Natural killer cell treated with Interleukin-12 subunit alpha and Interleukin-12 subunit beta and Interleukin-15 and Interleukin-18, amount 100 ng/mL, for 72 hours (primary cell): ENCODE measurements around the gene GJA9. TPM values are rescaled to one million over a fixed set of nuclear protein-coding genes. Genes with fewer than 3 reads are reported as not detected.
"Not testable (repeated sequence)": the region's sequence is repeated elsewhere in the genome, so short reads cannot be mapped to it uniquely, and the experiment has no call there.

Experiments
- ATAC-seq, 2 donors: fragments of 150-1000 bp; cut with Tn5 transposase in 1 of 2; sonication (Bioruptor Pico), chemical (Tn5 transposase) in 1 of 2; 2 replicates each; pipeline ENCODE4 v1.10.0; 2021
- DNase-seq: peaks from one replicate; pipeline ENCODE4 v3.0.0; 2022; ENCODE audit warnings: low spot score
- H3K27ac Mint-ChIP-seq, 2 donors: 1 replicate in 1 of 2; 2 replicates in 1 of 2; pipeline ENCODE4 v1.8.0; 2022; ENCODE audit warnings: mixed read lengths in 2 of 2, mild to moderate bottlenecking in 1 of 2, moderate library complexity in 1 of 2
- H3K27me3 Mint-ChIP-seq, 2 donors: 1 replicate in 1 of 2; 2 replicates in 1 of 2; pipeline ENCODE4 v1.8.0; 2022; ENCODE audit warnings: mixed read lengths in 2 of 2
- H3K36me3 Mint-ChIP-seq: one replicate; pipeline ENCODE4 v1.8.0; 2022; ENCODE audit warnings: mixed read lengths
- H3K4me1 Mint-ChIP-seq, 2 donors: 1 replicate in 1 of 2; 2 replicates in 1 of 2; pipeline ENCODE4 v1.8.0; 2022; ENCODE audit warnings: low read depth in 2 of 2, mixed read lengths in 2 of 2, mild to moderate bottlenecking in 1 of 2
- H3K4me3 Mint-ChIP-seq: one replicate; pipeline ENCODE4 v1.8.0; 2022; ENCODE audit warnings: mixed read lengths
- H3K9me3 Mint-ChIP-seq: 2 replicates; pipeline ENCODE4 v1.8.0; 2022; ENCODE audit warnings: mixed read lengths
- total RNA-seq, 2 donors: library from RNA; stranded (reverse); gene quantifications; one replicate each; pipeline ENCODE4 v1.2.3, GENCODE V29; 2022

The GJA9 gene
- total RNA-seq, 2 donors from 2014 or later = not detected

DNA sequence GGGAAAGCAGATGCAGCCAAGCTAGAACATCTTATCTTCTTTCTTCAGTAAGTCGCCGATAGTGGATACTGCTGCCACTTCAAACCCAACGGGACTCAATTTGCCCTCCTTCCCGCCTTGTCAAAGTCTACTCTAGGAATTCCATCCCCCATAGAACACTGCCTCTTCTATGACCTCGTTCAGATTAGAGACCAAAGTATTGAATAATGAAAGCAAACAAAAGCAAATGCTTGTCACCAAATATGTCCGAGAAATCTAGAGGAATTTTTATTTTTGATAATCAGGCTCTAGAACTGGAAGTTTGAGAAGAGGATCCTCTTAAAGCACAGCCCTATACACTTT is 21.0 kb downstream of the GJA9 start:
- no peak for ATAC-seq
- Mint-ChIP-seq H3K36me3 (peaks cover 14% of the 10 kb centered on the region), H3K9me3 (no peaks in the 10 kb centered on the region), H3K27me3 (no peaks in the 10 kb centered on the region), H3K4me1 (peaks cover 21 to 31% of the 10 kb centered on the region in 2 donors), H3K4me3 (peak overlapping the region; percentile 91), H3K27ac (peak overlapping the region; percentile 60 to 91)
- DNase-seq = no peak

DNA sequence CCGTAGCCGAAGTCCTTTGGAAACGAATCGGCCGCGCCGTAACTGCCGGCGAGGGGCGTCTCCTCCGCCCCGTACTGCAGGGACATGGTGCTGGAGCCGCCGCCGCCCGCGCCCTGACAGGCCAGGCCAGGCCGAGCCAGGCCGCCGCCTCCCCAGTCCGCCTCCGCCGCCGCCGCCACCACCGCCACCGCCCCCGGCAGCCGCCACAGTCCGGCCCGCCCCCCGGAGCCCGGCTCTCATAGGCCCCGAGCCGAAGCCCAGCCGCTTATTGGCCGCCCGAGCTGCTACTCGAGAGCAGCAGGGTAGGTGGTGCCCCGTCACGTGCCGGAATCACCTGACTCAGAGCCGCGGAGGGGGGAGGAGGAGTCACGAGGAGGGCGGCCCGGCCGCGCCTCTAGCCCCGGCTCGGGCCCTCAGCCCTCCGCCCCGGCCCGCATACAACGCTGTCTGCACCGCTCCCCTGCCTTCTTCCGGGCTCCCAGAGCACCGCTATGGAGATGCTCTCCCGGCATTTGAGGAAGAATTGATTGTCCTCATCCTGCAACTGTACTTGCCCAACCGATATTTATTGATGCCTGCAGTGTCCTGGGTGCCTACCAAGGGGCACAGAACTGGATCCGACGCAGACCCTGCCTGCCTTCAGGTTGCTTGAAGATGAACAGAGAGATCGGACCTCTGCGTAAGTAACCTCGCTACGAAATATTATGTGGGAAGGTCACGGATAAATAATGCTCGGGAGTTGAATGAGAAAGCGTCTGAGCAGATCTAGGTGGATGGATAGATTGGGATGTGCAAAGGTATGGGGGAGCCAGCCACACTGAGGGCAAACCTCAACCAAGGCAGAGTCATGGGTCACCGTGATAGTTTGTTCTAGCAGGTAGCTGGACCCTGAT is 21.6 kb downstream of the GJA9 start, which contains the start of gene RRAGC:
Gene RRAGC (minus strand): TSS at position 212 of the 893 bp plus-strand sequence. CDS start 126 bp downstream, at position 86.
- H3K4me1 Mint-ChIP-seq = peaks cover 21 to 37% of the 10 kb centered on the region in 2 donors
- peak; percentile 100 for DNase-seq

DNA sequence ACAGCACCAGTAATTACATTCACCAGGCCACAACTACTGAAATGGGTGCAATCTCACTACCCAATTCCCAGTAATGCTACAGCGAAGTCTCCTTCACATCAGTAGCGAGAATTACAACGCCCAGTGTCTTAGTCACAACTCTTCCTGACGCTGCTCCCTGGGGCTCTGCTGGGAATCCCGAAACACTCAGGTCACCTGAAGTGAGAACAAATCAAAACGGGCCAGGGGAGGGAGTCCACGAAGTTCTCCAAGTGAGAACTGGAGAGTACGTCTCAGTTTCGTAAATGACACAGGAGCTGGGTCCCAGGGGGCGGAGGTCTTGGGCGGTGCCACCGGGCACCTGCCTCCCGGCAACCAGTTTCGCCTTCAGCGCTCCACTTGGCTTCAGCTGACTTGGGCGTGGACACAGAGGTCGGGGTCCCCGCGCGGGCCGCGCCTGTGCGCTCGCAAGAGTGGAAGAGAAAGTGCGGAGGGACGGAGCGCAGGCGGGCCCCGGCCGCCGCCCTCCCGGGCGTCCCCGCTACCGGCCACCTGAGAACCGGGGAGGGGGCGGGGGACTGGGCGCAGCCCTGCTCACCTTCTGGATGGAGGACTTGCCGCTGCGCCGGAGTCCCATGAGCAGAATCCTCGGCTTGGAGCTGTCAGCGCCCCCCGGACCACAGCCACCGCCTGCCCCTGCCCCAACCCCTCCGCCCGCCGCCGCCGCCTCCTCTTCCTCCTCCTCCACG is 22.4 kb downstream of the GJA9 start:
- H3K4me1 Mint-ChIP-seq = peaks cover 21 to 37% of the 10 kb centered on the region in 2 donors
- DNase-seq (peak; percentile 74), ATAC-seq (peak; percentile 47)
- H3K27ac Mint-ChIP-seq = peak overlapping the region; percentile 81 to 82
- H3K4me3 Mint-ChIP-seq = peak overlapping the region; percentile 91
- H3K9me3 Mint-ChIP-seq = no peaks in the 10 kb centered on the region
- no peaks in the 10 kb centered on the region for H3K27me3 Mint-ChIP-seq
- peaks cover 20% of the 10 kb centered on the region for H3K36me3 Mint-ChIP-seq

More for the DNA sequence above, 21.6 kb downstream of the GJA9 start, which contains the start of gene RRAGC:
- peak within 1 kb of the TSS; percentile 91 for H3K4me3 Mint-ChIP-seq
- no peaks in the 10 kb centered on the region for H3K27me3 Mint-ChIP-seq
- H3K36me3 Mint-ChIP-seq = peaks cover 20% of the 10 kb centered on the region
- peak within 1 kb of the TSS; percentile 81 to 91 for H3K27ac Mint-ChIP-seq
- no peaks in the 10 kb centered on the region for H3K9me3 Mint-ChIP-seq
- ATAC-seq = peak; percentile 98 to 99

DNA sequence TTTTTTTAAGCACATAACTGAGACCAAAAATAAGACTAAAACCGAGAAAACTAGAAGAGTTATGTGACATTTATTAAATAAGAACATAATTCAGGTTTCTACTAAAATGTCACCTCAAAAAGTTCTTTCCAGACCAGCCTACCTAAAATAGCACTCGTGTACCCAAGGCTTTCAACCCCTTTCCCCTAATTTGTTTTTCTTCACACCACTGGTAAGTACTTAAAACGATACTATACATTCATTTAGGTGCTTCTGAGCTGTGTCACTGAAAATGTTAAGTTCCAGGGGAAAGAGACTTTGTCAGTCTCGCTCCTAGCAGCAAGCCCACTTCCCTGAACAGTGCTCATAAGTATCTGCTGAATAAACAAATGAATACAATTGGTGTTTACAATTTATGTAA is 28.6 kb downstream of the GJA9 start:
- peak; percentile 73 to 90 for ATAC-seq
- peaks cover 29% of the 10 kb centered on the region for H3K36me3 Mint-ChIP-seq

DNA sequence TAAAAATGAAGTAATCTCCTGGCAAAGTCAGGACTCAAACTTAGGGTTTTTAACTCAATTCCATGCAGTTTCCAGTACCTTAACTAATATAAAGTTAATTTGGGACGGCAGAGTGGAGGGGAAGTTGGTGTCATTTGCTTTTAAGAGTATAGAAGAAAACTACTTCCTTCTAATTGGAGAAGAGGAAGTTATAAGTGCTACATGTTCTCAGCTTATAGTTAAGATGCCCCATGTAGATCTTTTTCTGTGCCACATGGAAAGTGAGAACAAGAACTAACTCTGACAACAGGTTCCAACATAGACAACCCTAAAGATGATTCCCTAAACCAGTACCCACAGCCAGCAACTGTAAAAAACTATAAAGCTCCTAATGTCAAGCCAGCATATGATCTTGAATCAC is 33.3 kb downstream of the GJA9 start:
- Mint-ChIP-seq H3K4me3 (no peak overlapping the region), H3K36me3 (peaks cover 28% of the 10 kb centered on the region)

More for the DNA sequence above, 28.6 kb downstream of the GJA9 start:
- Mint-ChIP-seq H3K9me3 (no peaks in the 10 kb centered on the region), H3K27ac (peak overlapping the region; percentile 30 to 68), H3K4me3 (peak overlapping the region; percentile 63), H3K27me3 (no peaks in the 10 kb centered on the region), H3K4me1 (peaks cover 15 to 28% of the 10 kb centered on the region in 2 donors)
- no peak for DNase-seq

DNA sequence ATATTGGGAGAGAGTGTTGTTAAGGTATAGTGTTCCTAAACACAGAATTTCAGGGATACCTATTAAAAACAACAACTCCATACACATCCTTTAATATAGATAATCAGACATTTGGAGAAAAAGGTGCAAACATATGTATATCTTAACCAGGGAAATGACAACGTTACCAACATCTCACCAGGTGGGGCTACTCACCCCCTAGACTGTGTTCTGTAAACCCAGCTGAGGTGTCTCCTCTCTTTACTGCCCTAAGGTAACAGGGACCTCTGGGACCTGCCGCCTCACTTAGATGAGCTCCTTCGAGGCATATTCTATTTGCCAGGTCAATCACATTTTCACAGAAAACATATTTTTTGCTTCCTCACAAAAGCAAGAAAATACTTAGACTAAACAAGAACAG is 35.2 kb downstream of the GJA9 start:
- no peaks in the 10 kb centered on the region for H3K27me3 Mint-ChIP-seq
- no peak for ATAC-seq
- no peak overlapping the region for H3K4me3 Mint-ChIP-seq
- peaks cover 21% of the 10 kb centered on the region for H3K36me3 Mint-ChIP-seq
- peaks cover 4 to 10% of the 10 kb centered on the region in 2 donors for H3K4me1 Mint-ChIP-seq
- no peak overlapping the region for H3K27ac Mint-ChIP-seq
- DNase-seq = no peak
- no peaks in the 10 kb centered on the region for H3K9me3 Mint-ChIP-seq

More for the DNA sequence above, 33.3 kb downstream of the GJA9 start:
- ATAC-seq (no peak), DNase-seq (no peak)
- Mint-ChIP-seq H3K4me1 (peaks cover 9 to 17% of the 10 kb centered on the region in 2 donors), H3K27me3 (no peaks in the 10 kb centered on the region), H3K9me3 (no peaks in the 10 kb centered on the region), H3K27ac (no peak overlapping the region)

DNA sequence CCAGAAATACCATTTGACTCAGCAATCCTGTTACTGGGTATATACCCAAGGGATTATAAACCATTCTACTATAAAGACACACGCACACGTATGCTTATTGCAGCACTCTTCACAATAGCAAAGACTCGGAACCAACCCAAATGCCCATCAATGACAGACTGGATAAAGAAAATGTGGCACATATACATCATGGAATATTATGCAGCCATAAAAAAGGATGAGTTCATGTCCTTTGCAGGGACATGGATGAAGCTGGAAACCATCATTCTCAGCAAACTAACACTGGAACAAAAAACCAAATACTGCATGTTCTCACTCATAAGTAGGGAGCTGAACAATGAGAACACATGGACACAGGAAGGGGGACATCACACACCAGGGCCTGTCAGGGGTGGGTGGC is 36.3 kb downstream of the GJA9 start:
- H3K27ac Mint-ChIP-seq, H3K4me3 Mint-ChIP-seq, DNase-seq, H3K9me3 Mint-ChIP-seq, H3K27me3 Mint-ChIP-seq, ATAC-seq: not testable (repeated sequence)
- Mint-ChIP-seq H3K4me1 (peaks cover 7 to 16% of the 10 kb centered on the region in 2 donors), H3K36me3 (peaks cover 21% of the 10 kb centered on the region)

DNA sequence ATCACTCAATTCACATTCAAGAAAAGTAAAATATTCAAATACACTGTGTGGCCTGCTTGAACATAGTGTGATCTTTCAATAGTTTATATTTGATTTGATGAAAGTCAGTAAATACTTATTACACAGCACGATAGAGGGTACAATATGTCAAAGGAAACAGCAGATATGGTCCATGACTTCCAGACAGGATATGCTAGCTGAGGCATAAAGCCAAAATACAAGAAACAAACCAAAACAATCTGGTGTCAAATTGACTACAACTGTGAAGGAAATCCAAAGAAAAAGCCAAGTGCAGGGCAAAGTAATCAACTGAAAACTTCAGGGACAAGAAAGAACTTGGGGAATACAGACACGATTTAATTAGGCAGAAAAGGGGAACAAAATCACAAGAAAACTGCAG is 41.1 kb downstream of the GJA9 start:
- ATAC-seq (no peak), DNase-seq (no peak)
- no peaks in the 10 kb centered on the region for H3K27me3 Mint-ChIP-seq
- peaks cover 31% of the 10 kb centered on the region for H3K36me3 Mint-ChIP-seq
- H3K4me1 Mint-ChIP-seq = peaks cover 6 to 14% of the 10 kb centered on the region in 2 donors
- no peak overlapping the region for H3K4me3 Mint-ChIP-seq
- H3K9me3 Mint-ChIP-seq = no peaks in the 10 kb centered on the region
- no peak overlapping the region for H3K27ac Mint-ChIP-seq

DNA sequence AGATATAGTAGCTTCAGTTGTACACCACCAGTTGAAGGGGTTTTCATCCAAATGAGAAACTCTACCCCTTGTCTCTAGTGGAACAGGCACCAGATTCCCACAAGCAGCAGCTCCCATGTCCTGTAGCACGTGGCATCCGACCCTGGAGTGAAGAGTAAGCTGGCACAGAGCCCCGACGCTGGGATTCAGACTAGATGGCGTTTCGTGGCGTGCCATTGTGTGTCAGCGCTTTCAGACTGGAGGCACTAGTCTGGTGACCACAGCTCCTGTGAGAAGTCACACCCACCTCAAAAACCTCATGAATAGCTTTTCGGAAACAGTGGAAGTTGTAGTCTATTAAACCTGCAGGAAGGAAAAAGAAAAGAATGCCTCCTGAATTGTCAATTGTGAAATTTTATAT is 42.0 kb downstream of the GJA9 start:
- Mint-ChIP-seq H3K4me3 (no peak overlapping the region), H3K4me1 (peaks cover 6 to 12% of the 10 kb centered on the region in 2 donors), H3K27ac (no peak overlapping the region), H3K9me3 (no peaks in the 10 kb centered on the region), H3K36me3 (peaks cover 23% of the 10 kb centered on the region), H3K27me3 (no peaks in the 10 kb centered on the region)
- no peak for DNase-seq
- ATAC-seq = no peak

DNA sequence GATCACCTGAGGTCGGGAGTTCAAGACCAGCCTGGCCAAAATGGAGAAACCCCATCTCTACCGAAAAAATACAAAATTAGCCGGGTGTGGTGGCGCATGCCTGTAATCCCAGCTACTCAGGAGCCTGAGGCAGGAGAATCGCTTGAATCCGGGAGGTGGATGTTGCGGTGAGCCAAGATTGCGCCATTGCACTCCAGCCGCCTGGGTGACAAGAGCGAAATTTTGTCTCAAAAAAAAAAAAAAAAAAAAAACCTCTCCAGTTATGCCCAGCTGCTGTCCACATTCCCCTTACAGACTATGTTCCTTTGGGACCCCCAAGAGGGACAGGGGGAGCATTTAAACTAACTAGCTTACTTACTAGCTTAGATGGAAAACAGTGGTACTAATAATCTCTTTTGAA is 45.1 kb downstream of the GJA9 start:
- H3K27ac Mint-ChIP-seq, ATAC-seq, H3K4me3 Mint-ChIP-seq, H3K9me3 Mint-ChIP-seq, DNase-seq: not testable (repeated sequence)
- Mint-ChIP-seq H3K27me3 (peaks cover 0 to 11% of the 10 kb centered on the region in 2 donors), H3K4me1 (peaks cover 6 to 12% of the 10 kb centered on the region in 2 donors), H3K36me3 (peaks cover 16% of the 10 kb centered on the region)

DNA sequence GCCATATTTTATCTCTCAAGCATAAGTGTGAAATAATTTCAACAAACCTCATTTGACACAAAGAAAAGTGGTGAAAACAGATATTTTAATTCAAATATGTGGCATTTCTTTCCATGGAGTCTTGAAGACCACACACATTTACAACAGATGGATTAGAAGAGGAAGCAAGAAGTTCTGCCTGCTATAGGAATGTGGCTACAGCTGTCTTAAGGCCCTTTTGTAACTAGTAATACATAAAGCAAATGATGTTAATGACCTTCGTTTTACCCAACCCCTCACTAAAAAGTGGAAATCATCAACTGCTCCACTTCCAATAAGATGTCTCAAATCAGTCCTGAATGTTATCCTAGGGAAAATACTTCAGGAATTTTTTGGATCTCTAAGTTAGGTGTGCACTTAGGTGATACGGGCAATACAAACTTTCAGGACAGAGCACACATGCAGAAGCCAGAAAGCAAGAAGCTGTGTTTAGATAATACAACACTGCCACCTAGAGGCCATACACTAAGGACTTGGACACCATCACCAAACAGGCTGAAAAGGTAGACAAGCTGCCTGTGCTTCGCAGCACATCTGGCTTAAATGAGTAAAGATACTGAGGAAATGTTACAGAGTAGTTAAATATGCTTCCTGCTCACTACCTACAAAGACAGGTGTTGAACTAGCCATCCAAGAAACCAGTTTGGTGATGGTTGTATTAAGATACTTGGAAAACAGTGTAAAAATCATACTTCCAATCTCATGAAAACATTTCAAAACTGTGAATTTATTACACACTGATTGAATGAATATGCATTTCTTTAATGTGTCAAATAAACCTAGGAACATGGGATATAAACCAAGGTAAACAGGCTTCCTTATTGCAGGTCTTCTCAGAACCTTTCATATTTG is 46.2 kb downstream of the GJA9 start:
- DNase-seq = no peak

DNA sequence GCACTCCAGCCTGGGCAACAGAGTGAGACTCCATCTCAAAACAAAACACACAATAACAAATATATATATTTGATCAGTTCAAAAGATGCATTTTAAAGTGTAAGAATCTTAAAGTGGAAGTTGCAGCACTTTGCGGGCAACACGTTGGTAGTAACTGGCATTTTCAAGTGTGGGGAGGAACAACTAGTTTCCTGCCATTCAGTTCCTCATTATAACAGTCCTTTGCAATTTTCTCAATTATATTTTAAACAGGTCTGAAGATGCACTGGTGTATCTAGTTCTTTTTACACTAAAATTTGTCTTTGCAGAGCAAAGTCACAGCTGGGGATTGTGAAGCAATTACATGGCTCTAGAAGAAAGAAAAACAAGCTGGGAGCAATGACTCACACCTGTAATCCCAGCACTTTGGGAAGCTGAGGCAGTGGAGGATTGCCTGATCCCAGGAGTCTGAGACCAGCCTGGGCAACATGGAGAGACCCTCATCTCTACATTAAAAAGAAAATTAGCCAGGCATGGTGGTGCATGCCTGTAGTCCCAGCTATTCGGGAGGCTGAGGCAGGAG is 47.1 kb downstream of the GJA9 start:
- H3K27ac Mint-ChIP-seq = no peak overlapping the region
- H3K27me3 Mint-ChIP-seq = peaks cover 5 to 29% of the 10 kb centered on the region in 2 donors
- peaks cover 0 to 7% of the 10 kb centered on the region in 2 donors for H3K4me1 Mint-ChIP-seq
- DNase-seq (no peak), ATAC-seq (no peak)
- H3K9me3 Mint-ChIP-seq = no peaks in the 10 kb centered on the region
- peaks cover 10% of the 10 kb centered on the region for H3K36me3 Mint-ChIP-seq
- no peak overlapping the region for H3K4me3 Mint-ChIP-seq

More for the DNA sequence above, 46.2 kb downstream of the GJA9 start:
- Mint-ChIP-seq H3K27ac (no peak overlapping the region), H3K4me1 (peaks cover 1 to 9% of the 10 kb centered on the region in 2 donors), H3K4me3 (no peak overlapping the region), H3K9me3 (no peaks in the 10 kb centered on the region), H3K27me3 (peaks cover 3 to 21% of the 10 kb centered on the region in 2 donors), H3K36me3 (peaks cover 11% of the 10 kb centered on the region)
- peak; percentile 74 to 84 for ATAC-seq

DNA sequence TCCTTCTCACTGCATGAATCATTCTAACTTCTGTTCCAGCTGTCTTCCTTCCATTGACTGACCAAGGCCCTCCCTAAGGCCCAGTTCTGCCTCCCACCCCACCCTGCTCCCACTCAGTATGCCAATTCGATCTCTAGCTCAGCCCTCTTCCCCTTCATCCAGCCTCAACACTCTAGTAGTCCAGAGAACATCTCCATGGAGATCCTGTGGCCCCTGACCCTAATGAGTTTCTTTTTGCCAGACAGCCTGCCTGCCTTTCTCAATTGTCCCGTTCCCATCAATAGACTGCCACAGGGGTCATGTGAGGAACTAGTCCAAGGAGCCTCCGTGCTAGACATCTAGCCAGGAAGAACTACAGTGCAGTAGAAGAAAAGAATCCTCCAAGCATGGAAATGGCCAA is 48.2 kb downstream of the GJA9 start:
- H3K4me1 Mint-ChIP-seq = peaks cover 0 to 4% of the 10 kb centered on the region in 2 donors
- no peaks in the 10 kb centered on the region for H3K9me3 Mint-ChIP-seq
- peaks cover 9 to 34% of the 10 kb centered on the region in 2 donors for H3K27me3 Mint-ChIP-seq
- H3K4me3 Mint-ChIP-seq = no peak overlapping the region
- no peaks in the 10 kb centered on the region for H3K36me3 Mint-ChIP-seq
- no peak overlapping the region for H3K27ac Mint-ChIP-seq
- no peak for ATAC-seq
- DNase-seq = no peak
